Stimulated activated CD8-positive, alpha-beta memory T cell treated with anti-CD3 and anti-CD28 coated beads, Interleukin-12 subunit alpha, Interleukin-12 subunit beta, amount 100 ng/mL, for 1 hour (primary cell): ENCODE measurements around the gene MACROD1.
"Not testable (repeated sequence)": the region's sequence is repeated elsewhere in the genome, so short reads cannot be mapped to it uniquely, and the experiment has no call there.

Source experiments
- DNase-seq: peaks from one replicate; pipeline ENCODE4 v3.0.0-alpha.2; 2020; ENCODE audit warnings: low read depth

Gene MACROD1

GRCh38 chr11:64185693-64186491, 20.0 kb upstream of the MACROD1 start, which contains the start of gene STIP1:
STIP1 (plus strand) TSS chr11:64186171; CDS start chr11:64186262, 91 bp downstream.
- peak; percentile 97 for DNase-seq

GRCh38 chr11:64185175-64185692, 19.3 kb upstream of the MACROD1 start:
- no peak for DNase-seq

DNA sequence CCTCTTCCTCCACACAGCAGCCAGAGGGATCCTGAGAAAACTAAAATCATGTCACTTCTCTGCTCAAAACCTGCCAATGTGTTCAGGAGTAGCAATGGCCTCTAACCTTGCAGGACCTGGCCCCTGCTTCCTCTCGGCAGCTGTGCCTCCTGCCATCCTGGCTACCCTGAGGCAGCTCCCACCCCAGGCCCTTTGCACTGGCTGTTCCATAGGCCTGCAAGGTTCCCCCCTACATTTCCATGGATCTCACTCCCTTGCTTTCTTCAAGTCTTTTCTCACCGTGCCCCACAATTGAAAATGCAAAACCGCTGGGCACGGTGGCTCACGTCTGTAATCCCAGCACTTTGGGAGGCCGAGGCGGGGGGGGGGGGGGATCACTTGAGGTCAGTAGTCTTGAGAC, 18.0 kb upstream of the MACROD1 start:
- no peak for DNase-seq

GRCh38 chr11:64181506-64182411, 15.8 kb upstream of the MACROD1 start:
- no peak for DNase-seq

- no peak for DNase-seq
Observed at GRCh38 chr11:64180891-64181290, 15.0 kb upstream of the MACROD1 start.

- DNase-seq, result no peak
Observed at GRCh38 chr11:64178951-64179639, 13.2 kb upstream of the MACROD1 start.

DNA sequence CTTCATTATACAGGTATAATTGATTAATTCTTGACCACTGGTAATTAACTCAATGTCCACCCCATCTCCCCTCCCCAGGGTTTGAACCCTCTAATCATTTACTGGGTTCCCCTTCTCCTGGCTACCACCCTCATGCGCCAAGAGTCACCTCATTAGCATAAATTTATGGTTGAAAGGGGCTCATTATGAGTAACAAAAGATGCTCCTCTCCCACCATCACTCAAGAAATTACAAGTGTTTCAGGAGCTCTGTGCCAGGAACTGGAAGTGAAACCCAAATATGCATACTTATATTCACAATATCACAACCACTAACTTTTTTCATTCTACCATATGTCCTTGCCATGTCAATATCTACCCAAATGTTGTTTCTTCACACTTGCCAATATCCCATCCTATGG, 12.3 kb upstream of the MACROD1 start:
- DNase-seq, result no peak

GRCh38 chr11:64176751-64177150, 10.8 kb upstream of the MACROD1 start:
- DNase-seq, result no peak

GRCh38 chr11:64173616-64174355, 7.9 kb upstream of the MACROD1 start:
- DNase-seq, result no peak

GRCh38 chr11:64170419-64170818, 4.5 kb upstream of the MACROD1 start:
- no peak for DNase-seq

GRCh38 chr11:64165481-64165841, 452 bp downstream of the MACROD1 start:
- DNase-seq, result no peak

- no peak for DNase-seq
Observed at GRCh38 chr11:64164392-64165312, 1.3 kb downstream of the MACROD1 start.

GRCh38 chr11:64163951-64164350, 2.0 kb downstream of the MACROD1 start:
- DNase-seq, result no peak

- not testable (repeated sequence) for DNase-seq
Observed at GRCh38 chr11:64162769-64163168, 3.1 kb downstream of the MACROD1 start.

DNA sequence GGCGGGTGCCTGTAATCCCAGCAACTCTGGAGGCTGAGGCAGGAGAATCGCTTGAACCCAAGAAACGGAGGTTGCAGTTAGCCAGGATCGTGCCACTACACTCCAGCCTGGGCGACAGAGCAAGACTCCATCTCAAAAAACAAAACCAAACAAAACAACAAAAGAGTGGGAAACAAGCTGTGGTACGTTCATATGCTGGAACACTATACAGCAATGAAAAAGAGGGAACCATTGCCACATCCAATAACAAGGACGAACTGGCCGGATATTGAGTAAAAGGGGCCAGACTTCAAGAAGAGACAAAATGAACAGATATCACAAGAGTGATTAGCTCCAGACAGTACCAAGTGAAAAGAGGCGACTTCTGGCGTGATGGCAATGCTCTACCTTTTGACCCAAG, 4.9 kb downstream of the MACROD1 start:
- no peak for DNase-seq

DNA sequence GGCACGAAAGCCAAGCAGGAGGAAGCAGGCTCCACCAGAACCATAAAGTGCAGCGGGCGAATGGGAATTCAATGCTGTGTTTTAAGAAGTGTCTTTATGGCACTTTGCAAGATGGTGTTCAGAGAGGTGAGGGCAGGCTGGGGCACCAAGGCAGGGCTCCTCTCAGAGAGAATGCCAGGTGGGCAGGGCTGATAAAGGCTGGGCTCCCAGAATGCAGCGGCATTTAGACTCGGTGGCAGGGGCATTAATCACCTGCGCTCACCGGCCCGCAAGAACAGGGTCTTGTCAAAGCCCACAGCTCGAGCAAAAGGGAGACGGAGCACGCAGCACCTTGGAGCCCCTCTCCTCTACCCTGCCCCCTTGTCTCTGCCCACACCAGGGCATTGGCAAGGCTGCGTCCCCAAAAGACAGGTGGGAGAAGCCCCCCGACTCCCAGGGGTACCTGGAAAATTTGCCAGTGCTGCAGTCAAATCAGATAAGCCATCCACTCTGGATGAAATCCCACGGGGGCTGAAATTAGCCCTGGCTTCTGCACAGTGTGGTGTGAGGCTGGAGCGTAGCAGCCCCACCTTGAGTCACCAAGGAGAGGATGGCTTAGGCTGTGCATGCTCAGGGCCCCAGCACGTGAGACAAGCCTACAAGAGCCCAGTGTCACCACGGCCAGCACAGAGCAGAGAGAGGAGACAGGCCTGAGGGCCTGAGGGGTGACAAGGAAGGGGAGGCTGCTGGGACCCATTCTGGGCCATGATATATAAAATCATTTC, 8.1 kb downstream of the MACROD1 start:
- DNase-seq, result no peak

- no peak for DNase-seq
Observed at GRCh38 chr11:64156235-64157011, 9.5 kb downstream of the MACROD1 start.

DNA sequence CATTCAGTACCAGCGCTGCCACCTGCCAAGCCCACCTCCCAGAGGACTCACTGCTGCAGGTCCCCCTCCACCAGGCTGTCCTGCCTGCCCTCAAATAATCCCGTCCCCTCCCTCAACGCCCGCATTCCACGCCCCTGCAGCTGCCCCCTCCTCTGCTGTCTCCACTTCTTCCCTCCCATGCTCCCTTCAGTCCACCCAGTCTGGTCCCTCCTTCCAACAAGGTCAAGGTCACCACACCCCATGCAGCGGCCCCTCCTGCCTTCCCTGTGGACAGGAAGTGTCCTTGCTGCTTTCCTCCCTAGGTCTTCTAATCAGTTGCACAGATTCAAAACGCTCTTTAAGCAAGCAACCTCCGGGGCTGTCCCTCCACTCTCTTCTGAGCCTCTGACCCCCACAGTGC, 12.1 kb downstream of the MACROD1 start:
- no peak for DNase-seq
